NCI-H128 (cell line): ENCODE measurements around the gene SLC13A4.
"Not testable (repeated sequence)": the region's sequence is repeated elsewhere in the genome, so short reads cannot be mapped to it uniquely, and the experiment has no call there.

Source experiments
- DNase-seq: peaks from one replicate; lab custom pipeline; 2025; ENCODE audit not compliant: unreplicated experiment; lab: John Stamatoyannopoulos, UW

The SLC13A4 gene

DNA sequence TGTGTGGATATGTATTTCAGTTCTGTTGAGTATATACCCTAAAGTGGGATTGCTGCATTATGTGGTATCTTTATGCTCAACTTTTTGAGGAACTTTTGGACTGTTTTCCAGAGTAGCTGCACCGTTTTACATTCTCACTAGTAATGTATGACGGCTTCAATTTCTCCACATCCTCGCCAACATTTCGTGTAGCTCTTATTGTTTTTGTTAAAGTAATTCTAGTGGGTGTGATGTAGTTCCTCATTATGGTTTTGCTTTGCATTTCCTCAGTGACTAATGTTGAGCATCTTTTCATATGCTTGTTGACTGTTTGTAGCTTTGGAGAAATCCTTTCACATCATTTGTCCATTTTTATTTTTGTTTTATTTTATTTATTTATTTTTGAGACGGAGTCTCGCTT is 61.1 kb downstream of the SLC13A4 start:
- DNase-seq = no peak

GRCh38 chr7:135666156-135666555 is 61.8 kb downstream of the SLC13A4 start:
- DNase-seq = no peak

- DNase-seq = no peak
These were observed 62.9 kb downstream of the SLC13A4 start for GRCh38 chr7:135665042-135665441.

DNA sequence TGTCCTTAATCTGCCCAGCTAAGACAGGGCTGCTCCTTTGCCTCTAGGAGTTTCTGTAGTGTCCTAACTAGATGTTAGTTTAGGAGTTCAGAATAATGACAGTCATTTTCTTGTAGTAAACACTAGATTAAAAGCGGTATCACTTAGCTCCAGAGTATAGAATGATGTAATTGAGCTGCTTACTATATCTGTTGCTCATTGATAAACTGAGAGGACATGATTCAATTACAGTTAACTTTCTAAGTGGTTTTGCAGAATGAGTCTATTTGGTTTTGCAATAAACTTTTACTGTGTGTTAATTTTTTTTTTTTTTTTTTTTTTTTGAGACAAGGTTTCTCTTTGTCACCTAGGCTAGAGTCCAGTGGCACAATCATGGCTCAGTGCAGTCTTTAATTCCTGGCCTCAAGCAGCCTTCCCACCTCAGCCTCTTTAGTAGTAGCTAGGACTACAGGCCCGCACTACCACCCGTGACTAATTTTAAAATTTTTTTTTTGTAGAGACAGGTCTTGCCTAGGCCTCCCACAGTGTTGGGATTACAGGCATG is 63.9 kb downstream of the SLC13A4 start:
- DNase-seq = no peak

DNA sequence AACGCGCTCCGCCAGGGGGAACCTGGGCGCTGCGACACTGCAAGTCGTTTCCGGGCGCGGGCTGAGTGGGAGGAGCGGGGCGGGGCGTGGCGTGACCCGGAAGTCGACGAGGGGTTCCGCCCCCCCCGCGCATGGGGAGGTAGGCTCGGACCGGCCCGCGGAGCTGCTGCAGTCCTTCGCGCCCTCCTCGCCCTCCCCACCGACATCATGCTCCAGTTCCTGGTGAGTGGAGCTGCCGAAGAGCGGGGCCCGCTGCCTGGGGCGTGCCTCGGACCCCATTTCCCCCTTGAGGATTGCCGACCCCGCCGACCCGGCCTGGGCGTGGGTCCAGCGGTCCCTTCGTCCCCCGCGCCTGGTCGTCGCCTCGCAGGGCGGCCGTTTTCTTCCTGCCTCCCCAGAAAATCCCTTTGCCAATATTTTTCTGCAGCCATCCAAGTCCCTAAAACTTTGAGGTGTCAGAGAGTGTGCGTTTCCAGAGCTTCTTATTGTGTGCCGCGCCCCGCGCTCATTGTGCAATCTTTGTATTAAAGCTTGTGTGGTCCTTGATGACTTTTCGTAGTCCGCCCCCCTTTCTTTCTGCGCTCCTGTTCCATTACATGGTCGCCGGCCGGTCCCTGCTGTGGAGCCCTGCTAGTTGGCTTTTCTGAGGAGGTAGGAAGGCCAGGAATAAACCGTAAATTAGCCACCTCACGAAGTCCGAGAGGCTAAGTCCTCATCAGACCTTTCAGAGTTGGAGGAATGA is 65.4 kb downstream of the SLC13A4 start, which contains the start of gene STMP1:
TSS of gene STMP1 (plus strand) at position 142 of the 742 bp plus-strand sequence.
- peak; percentile 89 for DNase-seq

DNA sequence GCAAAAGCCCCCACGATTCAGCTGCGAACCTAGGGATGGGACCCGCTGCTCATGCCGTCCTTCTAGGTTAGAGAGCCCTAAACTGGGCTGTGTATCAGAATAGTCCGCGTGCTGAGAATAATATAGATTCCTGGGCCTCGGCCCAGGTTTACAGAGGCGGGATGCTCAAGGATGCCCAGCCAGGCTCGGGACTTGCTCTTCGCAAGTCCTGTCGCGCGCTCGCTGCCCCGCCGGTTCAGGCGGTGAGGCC is 65.9 kb downstream of the SLC13A4 start:
- no peak for DNase-seq

DNA sequence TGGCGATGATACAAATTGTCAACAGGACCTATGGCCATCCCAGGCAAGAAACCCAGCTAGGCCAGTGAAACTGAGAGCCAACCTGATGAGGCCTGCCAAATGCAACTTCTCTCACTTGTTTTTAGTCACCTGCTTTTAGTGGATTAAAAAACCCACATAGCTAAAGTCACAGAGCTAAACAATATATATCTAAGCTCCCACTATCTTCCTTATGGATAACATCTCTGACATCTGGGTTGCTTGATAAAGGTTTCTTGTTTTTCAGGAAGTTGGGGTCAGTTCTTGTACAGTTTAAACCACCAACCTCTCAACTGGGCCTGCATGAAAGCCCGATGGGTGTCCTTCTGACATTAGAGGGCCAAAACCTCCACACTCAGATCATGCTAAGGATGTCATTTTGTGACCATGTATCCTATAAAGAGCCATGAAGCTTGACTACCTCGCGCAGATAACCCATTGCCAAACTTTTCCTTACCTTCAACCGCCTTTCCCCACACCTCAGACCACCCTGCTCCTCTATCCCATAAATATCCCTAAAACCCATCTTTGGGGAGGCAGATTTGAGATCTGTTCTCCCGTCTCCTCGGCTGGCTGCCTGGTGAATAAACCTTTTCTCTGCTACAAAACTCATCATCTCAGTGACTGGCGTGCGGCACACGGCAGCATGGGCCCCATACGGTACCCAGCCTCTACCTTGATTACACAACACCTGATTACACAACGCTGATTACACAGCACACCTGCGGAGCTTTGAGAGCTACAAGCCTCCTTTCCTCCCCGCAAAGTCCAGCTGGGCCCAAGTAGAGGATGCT is 66.5 kb downstream of the SLC13A4 start:
- DNase-seq = no peak

DNA sequence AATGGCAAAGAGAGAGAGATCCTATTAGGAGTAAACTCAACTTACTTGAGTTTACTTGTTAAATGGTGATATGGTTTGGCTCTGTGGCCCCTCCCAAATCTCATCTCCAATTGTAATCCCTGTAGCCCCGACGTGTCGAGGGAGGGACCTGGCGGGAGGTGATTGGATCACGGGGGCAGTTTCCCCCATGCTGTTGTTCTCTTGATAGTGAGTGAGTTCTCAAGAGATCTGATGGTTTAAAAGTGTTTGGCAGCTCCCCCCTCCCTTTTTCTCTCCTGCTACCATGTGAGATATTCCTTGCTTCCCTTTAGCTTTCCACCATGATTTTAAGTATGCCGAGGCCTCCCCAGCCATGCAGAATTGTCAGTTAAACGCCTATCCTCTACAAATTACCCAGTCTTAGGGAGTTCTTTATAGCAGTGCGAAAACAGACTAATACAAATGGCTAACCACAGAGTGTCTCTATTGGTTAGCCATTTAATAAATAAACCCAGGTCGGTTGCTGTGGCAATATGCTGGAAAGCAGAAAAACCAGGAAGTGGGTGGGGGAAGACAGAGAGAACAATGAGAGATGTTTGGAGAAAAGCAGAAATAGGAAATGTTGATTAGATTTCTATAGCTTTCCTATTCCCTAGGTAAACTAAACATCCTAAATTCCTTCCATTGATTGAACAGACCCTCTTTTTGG is 68.7 kb downstream of the SLC13A4 start:
- no peak for DNase-seq

- no peak for DNase-seq
These were observed 69.4 kb downstream of the SLC13A4 start for GRCh38 chr7:135658564-135658963.

DNA sequence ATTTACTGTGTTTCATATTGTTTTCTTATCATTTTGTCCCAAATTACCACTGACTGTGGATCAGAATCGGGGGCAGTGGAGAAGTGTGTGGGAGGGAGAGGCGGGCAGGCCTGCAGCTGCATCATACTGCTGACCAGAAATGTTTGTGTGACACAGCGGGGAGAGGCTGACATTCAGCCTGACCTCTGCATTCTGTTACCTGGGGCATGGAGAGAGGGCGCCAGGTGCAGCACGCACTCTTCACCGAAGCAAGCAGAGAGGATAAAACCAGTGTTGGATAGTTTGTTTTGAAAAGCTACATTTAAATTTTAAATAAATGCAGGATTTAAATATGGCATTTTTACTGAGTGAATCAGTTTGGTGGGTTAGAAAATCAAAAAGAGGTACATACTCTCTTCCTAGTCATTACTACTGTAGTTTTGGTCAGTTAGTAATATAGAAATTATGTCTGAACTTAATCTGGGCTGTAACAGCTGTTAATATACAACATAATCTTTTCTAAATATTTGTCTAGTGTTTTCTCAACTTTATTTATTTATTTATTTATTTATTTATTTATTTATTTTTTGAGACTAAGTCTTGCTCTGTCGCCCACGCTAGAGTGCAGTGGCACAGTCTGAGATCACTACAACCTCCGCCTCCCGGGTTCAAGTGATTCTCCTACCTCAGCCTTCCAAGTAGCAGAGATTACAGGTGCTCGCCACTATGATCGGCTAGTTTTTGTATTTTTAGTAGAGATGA is 74.5 kb downstream of the SLC13A4 start:
- DNase-seq = no peak

DNA sequence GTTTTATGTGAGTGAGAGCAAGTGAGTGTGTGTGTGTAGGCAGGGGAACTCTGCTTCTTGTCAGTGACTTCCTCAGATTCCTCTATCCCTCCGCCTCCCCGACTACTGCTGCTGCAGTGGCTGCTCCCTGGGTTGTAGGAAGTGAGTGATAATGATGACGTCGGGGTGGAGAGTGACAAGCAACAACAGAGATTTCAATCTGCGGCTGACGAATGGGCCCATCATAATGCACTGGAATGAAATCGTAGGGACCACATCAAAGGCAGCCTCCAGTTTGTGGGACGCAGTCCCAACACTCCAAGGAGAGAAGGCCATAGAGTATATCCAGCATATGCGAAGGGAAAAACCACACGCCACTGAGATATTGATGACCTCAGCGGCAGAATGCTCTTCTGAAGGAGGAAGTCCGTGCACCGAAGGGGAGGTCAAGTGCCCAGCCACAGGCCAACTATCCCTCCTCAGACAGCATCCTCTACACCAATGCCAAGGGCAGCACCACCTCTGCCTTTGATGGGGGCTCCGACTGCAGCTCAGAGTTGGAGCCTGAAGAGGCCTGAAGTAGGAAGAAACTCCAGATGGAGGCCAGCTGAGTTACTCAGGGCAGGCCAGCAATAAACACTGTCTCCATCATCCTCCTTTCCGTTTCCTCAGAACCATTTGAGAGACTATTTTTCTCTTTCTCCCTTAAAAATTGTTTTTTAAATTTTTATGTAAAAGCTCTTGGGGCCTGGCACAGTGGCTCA is 77.0 kb downstream of the SLC13A4 start:
- no peak for DNase-seq

DNA sequence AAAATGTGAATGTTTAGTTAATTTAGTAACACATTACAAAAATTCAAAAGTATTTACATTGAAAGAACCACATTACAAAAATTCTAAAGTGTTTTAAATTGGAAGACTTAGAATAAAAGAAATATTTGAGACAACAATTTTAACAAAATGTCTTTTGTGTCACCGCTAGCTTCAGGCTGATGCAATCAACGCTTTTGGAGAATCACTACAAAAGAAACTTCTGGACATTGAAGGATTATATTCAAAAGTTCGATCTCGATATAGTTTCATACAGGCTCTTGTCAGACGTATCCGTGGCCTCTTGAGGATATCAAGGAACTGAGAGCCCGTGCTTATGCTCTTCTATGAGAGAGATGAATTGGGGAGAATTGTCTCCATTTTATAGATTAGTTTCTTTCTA is 79.8 kb downstream of the SLC13A4 start:
- no peak for DNase-seq

DNA sequence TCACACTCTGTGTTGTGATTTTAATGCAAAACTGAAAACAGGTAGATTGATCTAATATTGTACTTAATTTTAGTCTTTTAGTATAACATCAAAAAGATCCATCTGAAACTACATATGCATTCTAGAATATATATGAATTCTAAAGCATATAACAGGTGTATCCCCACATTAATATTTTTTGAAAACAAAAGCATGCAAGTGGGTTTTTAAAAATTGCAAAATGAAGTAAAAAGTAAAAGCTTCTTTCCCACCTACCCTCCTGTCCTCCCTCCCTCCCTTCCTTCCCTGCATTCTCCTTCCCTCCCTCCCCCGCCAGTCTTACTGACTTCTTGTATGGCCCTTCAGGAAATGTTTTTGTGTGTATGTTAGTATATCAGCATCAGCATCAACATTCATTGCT is 80.2 kb downstream of the SLC13A4 start:
- DNase-seq = no peak

DNA sequence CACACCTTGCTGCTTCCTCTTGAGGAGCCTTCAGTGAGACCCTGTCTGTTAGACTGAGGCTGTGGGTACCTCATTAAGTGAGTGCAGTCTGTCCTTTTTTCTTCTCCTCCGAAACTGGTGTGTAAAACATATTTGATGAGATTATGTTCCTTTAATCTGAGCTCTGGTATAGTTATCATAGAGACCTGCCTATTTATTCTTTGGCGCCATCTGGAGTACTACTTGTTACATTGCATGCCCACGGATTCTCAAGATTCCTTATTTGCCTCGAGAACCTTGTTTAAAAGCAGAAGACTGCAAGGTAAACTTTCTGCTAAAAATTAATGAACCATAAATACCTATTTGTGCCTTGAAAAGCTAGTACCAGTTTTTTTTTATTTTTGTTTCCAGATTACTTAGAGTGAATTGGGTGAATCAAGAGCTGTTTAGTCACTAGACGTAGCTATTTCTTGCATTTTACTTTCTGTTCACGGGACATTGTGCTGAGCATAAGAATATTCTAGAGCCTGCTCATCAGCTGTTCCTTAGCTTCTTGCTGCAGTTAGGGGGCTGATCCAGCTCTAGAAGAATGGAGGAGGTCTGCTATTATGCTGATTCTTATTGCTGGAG is 82.6 kb downstream of the SLC13A4 start:
- no peak for DNase-seq

DNA sequence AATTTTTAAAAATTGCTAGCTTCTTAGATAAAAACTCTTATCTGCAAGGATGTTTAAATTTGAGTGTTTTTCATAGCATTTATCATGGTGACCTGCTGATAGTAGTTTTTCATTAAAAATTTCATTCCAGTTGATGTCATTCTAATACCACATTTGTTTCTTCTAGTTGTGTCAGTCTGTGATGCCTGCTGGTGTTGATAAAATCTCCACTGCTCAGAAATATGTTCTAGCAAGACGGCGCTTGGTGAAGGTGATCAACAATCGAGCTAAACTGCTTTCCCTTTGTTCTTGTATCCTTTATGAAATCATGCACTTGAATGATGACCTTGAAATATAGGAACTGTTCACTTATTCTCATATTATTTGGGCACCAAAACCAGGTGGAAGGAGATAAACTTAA is 83.3 kb downstream of the SLC13A4 start:
- no peak for DNase-seq

DNA sequence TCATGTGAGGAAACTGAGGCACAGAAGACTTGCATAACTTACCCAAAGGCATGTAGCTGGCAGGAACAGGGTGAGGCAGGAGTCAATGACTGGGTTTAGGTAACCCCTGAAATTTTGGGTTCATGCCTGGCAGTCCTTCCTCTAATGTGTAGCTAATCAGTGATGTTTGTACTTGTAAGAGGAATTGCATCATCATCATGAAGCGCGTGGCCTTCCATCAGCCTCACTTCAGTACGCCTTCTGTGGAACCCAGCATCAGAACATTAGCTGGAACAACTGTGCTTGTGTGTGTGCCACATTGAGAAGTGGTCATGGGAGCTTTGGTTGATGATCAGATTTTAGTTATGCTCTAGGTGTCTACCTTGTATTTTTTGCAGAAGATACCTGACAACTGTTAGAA is 83.8 kb downstream of the SLC13A4 start:
- no peak for DNase-seq

GRCh38 chr7:135639690-135640089 is 88.3 kb downstream of the SLC13A4 start:
- DNase-seq = not testable (repeated sequence)

- no peak for DNase-seq
These were observed 93.7 kb downstream of the SLC13A4 start for GRCh38 chr7:135634191-135634878.
